ENCODE results near the gene SPIB.
"Not testable (repeated sequence)": the region's sequence is repeated elsewhere in the genome, so short reads cannot be mapped to it uniquely, and the experiment has no call there.

Gene SPIB

DNA sequence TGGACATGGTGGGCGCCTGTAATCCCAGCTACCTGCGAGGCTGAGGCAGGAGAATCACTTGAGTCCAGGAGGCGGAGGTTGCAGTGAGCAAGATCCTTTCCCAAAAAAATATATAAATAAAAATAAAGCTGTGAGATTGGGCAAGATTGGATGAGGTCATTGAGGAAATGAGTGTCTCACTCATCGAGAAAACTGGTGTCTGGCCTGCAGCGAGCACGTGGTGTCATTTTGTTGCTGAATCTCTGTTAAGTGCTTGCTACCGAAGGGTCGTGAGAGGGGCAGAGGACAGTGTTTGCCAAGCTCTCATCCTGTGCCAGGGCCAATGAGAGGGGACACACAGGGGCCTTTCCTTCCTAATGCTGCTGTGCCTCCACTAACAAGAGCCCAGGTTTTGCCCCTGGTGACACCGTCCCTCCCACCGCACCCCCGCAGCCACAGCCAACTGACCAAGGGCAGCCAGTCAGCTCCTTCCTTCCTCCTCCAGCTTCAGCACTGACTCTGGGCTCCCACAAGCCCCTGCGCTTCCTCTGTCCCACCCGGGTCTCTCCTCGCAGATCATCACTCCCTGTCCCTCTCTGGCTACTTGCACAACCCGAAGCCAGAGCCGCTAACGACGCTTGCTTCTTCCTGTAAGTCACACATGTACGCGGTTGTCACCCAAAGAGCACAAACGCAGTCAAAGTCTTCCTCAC is 31.4 kb upstream of the SPIB start:
- Histone ChIP-seq H3K4me2 (ENCODE audit: low read length) (no peak overlapping the region), H3K79me2 (ENCODE audit: low read length) (peaks cover 71% of the 10 kb centered on the region)

DNA sequence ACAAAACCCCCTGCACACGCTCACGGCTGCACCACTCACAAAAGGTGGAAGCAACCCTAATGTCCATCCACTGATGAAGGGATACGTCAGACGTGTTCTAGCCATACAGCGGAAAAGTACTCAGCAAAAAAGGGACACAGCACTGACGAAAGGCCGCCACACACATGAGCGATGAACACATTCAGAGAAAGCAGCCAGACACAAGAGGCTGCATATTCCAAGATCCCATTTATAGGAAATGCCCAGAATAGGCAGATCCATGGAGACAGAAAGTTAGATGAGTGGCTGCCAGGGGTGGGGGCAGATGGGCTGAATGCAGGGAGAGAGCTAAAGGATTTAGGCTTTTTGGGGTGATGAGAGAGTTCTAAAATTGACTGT is 30.9 kb upstream of the SPIB start:
- H4K20me1 ChIP-seq (ENCODE audit: insufficient read depth, low read length) = peaks cover 25% of the 10 kb centered on the region
- TF ChIP-seq CTCF (IDR thresholded peaks at IDR 0.05; ENCODE audit: low read depth, low read length) (no peak), EZH2phosphoT487 (IDR thresholded peaks at IDR 0.05; ENCODE audit: low read depth) (no peak)
- H3K27me3 ChIP-seq (ENCODE audit: low read depth, low read length) = no peaks in the 10 kb centered on the region
- H3K36me3 ChIP-seq (replicated peaks; ENCODE audit: low read depth, low read length) = peaks cover 45% of the 10 kb centered on the region
- H2AFZ ChIP-seq (ENCODE audit: low read depth, low read length) = no peak overlapping the region
- H3K4me2 ChIP-seq (ENCODE audit: low read length) = no peak overlapping the region
- H3K79me2 ChIP-seq (ENCODE audit: low read length) = peaks cover 76% of the 10 kb centered on the region
- no peak overlapping the region for H3K9ac ChIP-seq (ENCODE audit: low read length)
- no peak overlapping the region for H3K4me3 ChIP-seq (ENCODE audit: low read length)
- H3K4me1 ChIP-seq (ENCODE audit: low read length) = peaks cover 15% of the 10 kb centered on the region
- no peaks in the 10 kb centered on the region for H3K9me3 ChIP-seq (ENCODE audit: insufficient read depth, low read length)
- H3K27ac ChIP-seq (ENCODE audit: low read length) = no peak overlapping the region

More for the DNA sequence above, 31.4 kb upstream of the SPIB start:
- Histone ChIP-seq H3K4me3 (ENCODE audit: low read length) (no peak overlapping the region), H3K27me3 (ENCODE audit: low read depth, low read length) (no peaks in the 10 kb centered on the region), H3K4me1 (ENCODE audit: low read length) (peaks cover 15% of the 10 kb centered on the region), H3K27ac (ENCODE audit: low read length) (no peak overlapping the region), H3K36me3 (replicated peaks; ENCODE audit: low read depth, low read length) (peaks cover 39% of the 10 kb centered on the region), H4K20me1 (ENCODE audit: insufficient read depth, low read length) (peaks cover 22% of the 10 kb centered on the region), H3K9me3 (ENCODE audit: insufficient read depth, low read length) (no peaks in the 10 kb centered on the region), H3K9ac (ENCODE audit: low read length) (no peak overlapping the region), H2AFZ (ENCODE audit: low read depth, low read length) (no peak overlapping the region)
- TF ChIP-seq EZH2phosphoT487 (IDR thresholded peaks at IDR 0.05; ENCODE audit: low read depth) (no peak), CTCF (IDR thresholded peaks at IDR 0.05; ENCODE audit: low read depth, low read length) (no peak)

DNA sequence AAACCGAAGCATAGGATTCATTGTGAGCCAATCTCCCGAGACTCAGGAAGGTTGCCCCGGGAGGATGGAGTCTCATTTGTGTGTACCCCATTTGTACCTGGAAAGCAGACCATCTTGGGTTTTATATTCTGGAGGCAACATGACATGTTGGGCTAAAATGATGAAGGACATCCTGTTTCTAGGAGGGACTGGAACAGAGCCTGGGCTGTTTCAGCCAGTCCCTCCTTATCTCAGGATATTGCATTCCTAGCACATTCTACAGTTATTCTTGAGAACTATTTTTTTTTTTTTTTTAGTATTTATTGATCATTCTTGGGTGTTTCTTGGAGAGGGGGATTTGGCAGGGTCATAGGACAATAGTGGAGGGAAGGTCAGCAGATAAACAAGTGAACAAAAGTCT is 28.4 kb upstream of the SPIB start:
- not testable (repeated sequence) for H3K4me3 ChIP-seq (ENCODE audit: low read length); H2AFZ ChIP-seq (ENCODE audit: low read depth, low read length); H3K27ac ChIP-seq (ENCODE audit: low read length); H3K9ac ChIP-seq (ENCODE audit: low read length); H3K4me2 ChIP-seq (ENCODE audit: low read length); H3K9me3 ChIP-seq (ENCODE audit: insufficient read depth, low read length); H3K4me1 ChIP-seq (ENCODE audit: low read length); H3K27me3 ChIP-seq (ENCODE audit: low read depth, low read length)
- peaks cover 61% of the 10 kb centered on the region for H3K36me3 ChIP-seq (replicated peaks; ENCODE audit: low read depth, low read length)
- H3K79me2 ChIP-seq (ENCODE audit: low read length) = peaks cover 89% of the 10 kb centered on the region
- H4K20me1 ChIP-seq (ENCODE audit: insufficient read depth, low read length) = peaks cover 22% of the 10 kb centered on the region

GRCh38 chr19:50390952-50391351 is 27.8 kb upstream of the SPIB start:
- not testable (repeated sequence) for H3K9ac ChIP-seq (ENCODE audit: low read length); H3K27ac ChIP-seq (ENCODE audit: low read length); H3K9me3 ChIP-seq (ENCODE audit: insufficient read depth, low read length); H3K4me1 ChIP-seq (ENCODE audit: low read length); H2AFZ ChIP-seq (ENCODE audit: low read depth, low read length); H3K4me2 ChIP-seq (ENCODE audit: low read length); H3K27me3 ChIP-seq (ENCODE audit: low read depth, low read length); H3K4me3 ChIP-seq (ENCODE audit: low read length)
- Histone ChIP-seq H3K79me2 (ENCODE audit: low read length) (peaks cover 89% of the 10 kb centered on the region), H3K36me3 (replicated peaks; ENCODE audit: low read depth, low read length) (peaks cover 62% of the 10 kb centered on the region), H4K20me1 (ENCODE audit: insufficient read depth, low read length) (peaks cover 18% of the 10 kb centered on the region)

GRCh38 chr19:50392759-50393158 is 26.0 kb upstream of the SPIB start:
- Histone ChIP-seq H3K27me3 (ENCODE audit: low read depth, low read length) (no peaks in the 10 kb centered on the region), H3K4me3 (ENCODE audit: low read length) (no peak overlapping the region), H3K27ac (ENCODE audit: low read length) (no peak overlapping the region), H3K79me2 (ENCODE audit: low read length) (peaks cover 87% of the 10 kb centered on the region), H3K36me3 (replicated peaks; ENCODE audit: low read depth, low read length) (peaks cover 49% of the 10 kb centered on the region), H3K4me2 (ENCODE audit: low read length) (no peak overlapping the region), H3K9me3 (ENCODE audit: insufficient read depth, low read length) (no peaks in the 10 kb centered on the region), H3K4me1 (ENCODE audit: low read length) (no peaks in the 10 kb centered on the region), H4K20me1 (ENCODE audit: insufficient read depth, low read length) (peaks cover 14% of the 10 kb centered on the region), H3K9ac (ENCODE audit: low read length) (no peak overlapping the region), H2AFZ (ENCODE audit: low read depth, low read length) (no peak overlapping the region)
- TF ChIP-seq EZH2phosphoT487 (IDR thresholded peaks at IDR 0.05; ENCODE audit: low read depth) (no peak), CTCF (IDR thresholded peaks at IDR 0.05; ENCODE audit: low read depth, low read length) (no peak)

Measured in OCI-LY3 (cell line).